NCI-H2196 treated with DMSO at 0.1 percent for 48 hours (cell line): ENCODE results near the gene COL23A1.

ENCODE experiments used
- DNase-seq: peaks from one replicate; lab custom pipeline; 2025; ENCODE audit not compliant: unreplicated experiment; lab: John Stamatoyannopoulos, UW

COL23A1 gene

DNA sequence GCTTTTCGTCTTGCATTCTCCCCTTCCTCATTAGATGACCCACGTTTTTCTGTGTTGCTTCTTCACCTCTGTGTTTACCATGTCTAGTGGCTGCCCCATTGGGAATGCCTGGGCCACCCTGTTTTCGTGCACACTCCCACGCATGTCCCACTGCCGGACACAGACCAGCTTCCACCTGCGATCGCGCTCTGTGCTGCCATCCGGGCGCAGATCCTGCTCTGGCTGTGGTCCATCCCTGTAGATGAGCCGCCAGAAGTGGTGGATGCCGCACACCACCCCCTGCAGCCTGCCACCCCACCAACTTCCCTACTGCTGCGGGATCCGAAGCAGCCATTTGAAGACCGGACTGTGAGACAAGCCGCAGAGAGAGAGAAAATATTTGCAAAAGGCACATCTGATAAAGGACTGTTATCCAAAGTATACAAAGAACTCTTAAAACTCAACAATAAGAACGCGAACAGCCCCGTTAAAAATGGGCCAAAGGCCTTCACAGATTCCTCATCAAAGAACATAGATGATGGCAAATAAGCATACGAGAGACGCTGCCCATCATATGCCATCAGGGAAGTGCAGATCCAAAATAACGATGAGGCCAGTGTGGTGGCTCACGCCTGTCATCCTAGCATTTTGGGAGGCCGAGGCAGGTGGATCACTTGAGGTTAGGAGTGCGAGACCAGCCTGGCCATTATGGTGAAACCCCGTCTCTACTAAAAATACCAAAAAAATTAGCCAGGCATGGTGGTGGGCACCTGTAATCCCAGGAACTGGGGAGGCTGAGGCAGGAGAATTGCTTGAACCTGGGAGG is 163.7 kb downstream of the COL23A1 start:
- no peak for DNase-seq

- DNase-seq, result no peak
Measured at GRCh38 chr5:178425621-178426068, 164.5 kb downstream of the COL23A1 start.

DNA sequence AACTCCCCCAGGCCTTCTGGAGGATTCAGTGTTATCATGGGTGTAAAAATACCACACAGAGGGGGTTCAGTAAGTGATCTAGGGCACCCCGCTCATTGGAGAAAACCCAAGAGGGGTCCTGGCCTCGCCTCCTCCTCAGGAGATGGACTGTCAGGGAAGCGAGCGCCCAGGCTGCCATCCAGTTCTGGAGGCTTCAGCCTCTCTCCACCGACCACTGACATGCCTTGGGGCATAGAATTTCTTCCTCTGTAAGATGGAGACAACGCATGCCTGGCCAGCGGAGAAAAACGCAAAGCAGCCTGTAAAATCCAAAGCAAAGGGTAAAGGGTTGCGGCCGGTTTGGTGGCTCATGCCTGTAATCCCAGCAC is 165.4 kb downstream of the COL23A1 start:
- DNase-seq, result no peak

DNA sequence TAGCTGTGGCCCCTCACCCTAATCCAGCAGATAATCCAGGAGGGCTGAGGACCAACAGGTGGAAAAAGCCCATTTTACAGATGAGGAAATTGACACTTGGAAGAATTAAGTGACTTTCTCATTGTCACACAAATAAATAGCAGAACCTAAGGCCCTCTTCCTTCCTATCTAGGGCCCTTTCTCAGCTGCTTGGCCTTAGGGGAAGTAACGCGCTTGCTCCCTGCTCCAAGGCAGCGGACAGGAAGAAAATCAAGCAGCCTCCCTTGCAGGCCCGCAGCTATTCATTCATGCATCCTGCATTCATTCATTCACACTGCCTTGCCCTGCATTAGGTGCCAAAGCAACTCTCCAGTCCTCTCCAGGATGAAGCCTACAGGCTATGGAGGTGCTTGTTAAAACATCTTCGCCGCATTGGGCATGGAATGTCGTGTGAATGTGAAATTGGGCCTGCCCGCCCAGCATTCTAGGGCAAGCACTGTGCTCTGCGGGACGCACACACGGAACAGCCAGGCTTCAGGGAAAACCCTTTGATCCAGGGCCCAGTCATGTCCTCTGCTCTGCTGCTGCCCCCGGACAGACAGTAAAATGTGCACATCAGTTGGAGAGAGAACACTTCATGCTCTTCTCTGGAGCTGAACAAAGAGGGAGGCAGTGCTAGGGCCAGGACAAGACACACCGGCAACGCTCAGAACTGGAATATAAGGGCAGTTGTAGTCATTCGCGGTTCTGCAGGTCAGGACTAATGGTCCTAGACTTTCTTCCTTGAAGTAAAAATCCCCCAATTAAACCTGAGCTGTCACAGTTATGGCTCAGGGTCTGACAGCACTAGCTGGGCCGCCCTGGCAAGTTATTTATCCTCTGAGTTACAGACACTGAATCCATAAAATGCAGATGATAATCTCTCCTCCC is 166.0 kb downstream of the COL23A1 start:
- no peak for DNase-seq

GRCh38 chr5:178423431-178423830 is 166.8 kb downstream of the COL23A1 start:
- no peak for DNase-seq

DNA sequence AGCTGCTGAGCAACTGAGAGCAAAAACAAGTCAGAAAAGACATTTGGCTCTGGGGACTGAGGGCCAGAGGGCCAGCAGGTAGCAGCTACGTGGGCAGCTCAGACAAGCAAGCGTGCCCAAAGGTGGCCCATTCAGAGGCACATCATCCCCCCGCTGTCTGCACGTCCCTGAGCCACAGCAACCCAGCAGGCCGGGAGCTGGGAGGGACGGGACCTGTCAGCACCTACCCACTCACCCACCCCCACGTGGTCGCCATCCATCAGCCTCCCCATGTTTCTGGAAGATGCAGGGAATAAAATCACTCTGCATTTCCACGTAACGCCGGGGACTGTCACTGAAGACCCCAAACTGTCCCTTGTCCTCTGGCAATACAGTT is 167.8 kb downstream of the COL23A1 start:
- no peak for DNase-seq

DNA sequence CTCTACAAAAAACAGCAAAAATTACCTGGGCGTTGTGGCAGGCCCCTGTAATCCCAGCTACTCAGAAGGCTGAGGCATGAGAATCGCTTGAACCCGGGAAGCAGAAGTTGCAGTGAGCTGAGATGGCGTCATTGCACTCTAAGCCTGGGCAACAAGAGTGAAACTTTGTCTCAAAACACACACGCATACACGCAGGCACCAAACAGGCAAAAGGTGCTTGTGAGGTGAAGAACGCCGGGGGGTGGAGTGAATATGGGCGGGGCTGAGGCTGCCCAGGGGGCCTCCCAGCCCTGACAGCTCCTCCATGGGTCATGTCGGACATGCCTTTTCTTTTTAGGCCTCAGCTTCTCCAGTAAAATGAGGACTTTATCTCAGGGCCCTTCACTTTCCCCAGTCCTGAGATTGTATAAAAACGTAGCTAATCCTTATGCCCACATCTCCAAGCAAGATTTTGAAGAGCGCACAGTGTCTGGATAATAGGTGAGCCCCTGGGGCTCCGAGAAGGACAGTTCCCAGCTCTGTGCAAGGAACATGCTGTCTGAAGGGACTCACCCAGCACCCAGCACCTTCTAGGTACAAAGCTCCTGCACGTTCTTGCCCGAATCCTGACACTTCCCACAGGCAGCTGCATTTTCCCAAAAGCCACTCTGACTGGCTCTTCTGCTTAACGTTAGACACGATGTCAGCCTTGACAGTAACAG is 168.3 kb downstream of the COL23A1 start:
- no peak for DNase-seq

DNA sequence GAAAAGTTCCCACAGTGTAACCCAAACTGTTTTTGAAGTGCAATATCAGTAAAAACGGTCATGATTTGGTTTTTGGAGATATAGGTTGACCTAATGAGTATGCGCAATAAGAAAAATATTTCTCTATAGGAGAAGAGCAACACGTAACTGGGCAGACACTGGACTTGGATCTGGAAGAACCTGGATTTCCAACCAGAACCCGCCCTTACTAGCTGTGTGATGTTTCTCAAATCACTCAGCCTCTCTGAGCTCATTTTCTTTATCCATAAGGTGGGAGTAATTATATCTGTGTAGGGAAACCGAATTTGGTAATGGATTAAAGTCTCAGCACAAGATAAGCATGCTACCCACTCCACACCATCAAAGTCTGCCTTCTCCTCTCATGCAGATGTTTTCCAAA is 169.1 kb downstream of the COL23A1 start:
- no peak for DNase-seq

DNA sequence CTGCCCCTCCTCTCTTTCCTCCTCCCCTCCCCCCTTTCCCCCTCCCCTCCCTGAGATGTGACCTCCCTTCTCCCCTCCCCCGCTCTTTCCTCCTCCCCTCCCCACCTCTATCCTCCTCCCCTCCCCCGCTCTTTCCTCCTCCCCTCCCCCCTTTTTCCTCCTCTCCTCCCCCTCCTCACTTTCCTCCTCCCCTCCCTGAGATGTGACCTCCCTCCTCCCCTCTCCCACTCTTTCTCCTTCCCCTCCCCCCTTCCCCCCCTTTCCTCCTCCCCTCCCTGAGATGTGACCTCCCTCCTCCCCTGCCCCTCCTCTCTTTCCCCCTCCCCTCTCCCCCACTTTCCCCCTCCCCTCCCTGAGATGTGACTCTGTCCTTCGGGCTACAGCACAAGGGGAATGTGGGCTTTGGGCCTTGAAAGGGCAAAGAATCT is 169.8 kb downstream of the COL23A1 start:
- no peak for DNase-seq

- no peak for DNase-seq
Measured at GRCh38 chr5:178419651-178420050, 170.5 kb downstream of the COL23A1 start.

DNA sequence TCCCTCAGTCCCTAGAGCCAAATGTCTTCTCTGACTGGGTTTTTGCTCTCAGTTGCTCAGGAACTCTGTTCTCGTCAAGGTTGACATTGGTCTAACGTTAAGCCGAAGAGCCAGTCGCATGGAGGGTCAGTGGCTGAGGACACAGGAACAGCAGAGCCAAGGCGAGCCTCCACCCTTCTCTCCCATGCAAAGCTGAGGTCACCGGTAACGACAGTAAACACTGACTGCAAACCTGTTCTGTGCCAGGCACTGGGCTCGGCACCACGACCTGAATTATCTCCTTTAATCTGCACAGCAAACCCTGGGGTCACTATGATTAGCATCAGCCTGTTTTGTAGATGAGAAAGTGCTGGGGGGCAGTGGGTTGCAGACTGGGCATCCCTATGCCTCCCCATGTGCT is 171.0 kb downstream of the COL23A1 start:
- no peak for DNase-seq

DNA sequence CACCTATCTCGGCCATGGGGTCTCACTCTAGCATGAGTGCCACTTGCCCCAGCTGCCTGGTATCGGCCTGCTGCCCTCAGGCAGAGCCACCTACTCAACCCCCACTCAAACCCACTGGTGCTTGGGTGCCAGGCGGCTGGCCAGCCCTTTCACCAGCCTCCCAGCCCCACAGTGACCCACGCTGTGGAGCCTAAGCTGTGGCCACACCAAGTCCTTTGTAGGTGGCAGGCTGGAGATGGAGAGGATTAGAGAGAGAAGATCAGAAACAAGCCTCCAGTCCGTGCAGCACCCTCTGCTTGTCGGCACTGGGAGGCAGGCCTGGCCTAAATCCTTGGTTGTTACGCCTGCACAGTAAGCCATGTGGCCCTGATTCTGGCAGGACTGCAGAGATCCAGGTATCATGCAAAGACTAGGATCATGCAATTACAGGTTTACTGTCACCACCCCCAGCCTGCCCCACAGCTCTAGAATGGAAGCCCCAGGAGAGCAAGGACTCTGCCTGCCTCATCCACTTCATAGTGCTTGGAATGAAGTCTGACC is 171.7 kb downstream of the COL23A1 start:
- DNase-seq, result no peak

GRCh38 chr5:178418031-178418430 is 172.2 kb downstream of the COL23A1 start:
- no peak for DNase-seq

GRCh38 chr5:178417391-178417811 is 172.8 kb downstream of the COL23A1 start:
- DNase-seq, result no peak

- no peak for DNase-seq
Measured at GRCh38 chr5:178416919-178417318, 173.3 kb downstream of the COL23A1 start.

GRCh38 chr5:178416206-178416882 is 173.8 kb downstream of the COL23A1 start:
- DNase-seq, result no peak

- DNase-seq, result no peak
Measured at GRCh38 chr5:178415353-178415752, 174.8 kb downstream of the COL23A1 start.

GRCh38 chr5:178413988-178414387 is 176.2 kb downstream of the COL23A1 start:
- no peak for DNase-seq

GRCh38 chr5:178411083-178411482 is 179.1 kb downstream of the COL23A1 start:
- DNase-seq, result no peak

DNA sequence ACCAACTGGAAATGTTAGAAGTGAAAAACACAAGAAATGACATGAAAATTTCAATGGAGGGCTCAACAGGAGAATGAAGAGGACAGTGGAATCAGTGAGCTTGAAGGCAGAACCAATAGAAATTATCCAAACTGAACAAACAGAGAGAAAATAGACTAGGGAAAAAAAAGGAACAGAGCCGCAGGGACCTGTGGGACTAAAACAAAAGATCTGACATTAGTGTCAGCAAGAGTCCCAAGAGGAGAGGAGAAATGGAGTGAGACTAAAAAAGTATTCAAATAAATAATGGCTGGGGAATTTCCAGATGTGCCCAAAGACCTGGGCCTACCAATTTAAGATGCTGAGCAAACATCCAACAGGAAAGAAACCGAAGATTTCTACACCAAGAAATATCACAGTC is 182.5 kb downstream of the COL23A1 start:
- no peak for DNase-seq

DNA sequence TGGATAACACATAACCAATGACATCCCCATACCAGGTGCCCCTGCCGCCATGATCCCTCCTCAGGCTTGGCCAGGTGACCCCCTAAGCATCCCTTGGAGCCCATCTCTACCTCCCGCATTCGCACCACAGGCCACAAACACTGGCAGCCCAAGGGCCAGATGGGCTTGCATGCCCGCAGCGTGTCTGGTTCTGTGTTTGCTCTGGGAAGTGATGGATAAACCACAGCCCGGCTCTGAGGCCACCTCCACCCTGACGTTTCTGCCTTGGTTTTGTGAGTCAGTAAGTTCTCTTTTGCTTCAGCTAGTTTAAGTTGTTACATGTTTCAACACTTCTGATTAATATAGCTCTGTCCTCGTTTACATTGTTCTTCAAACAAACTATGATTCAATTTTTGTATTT is 185.2 kb downstream of the COL23A1 start:
- no peak for DNase-seq
